ENCODE results near the gene RTL10. TPM values are rescaled to one million over a fixed set of nuclear protein-coding genes. Genes with fewer than 3 reads are reported as not detected.

The RTL10 gene
- polyA plus RNA-seq, 1 donor (not counting 4 experiments of a cell fraction or from before 2014, with no cell fraction given): 12.9 TPM

- no peaks in the 10 kb centered on the region for H3K27me3 ChIP-seq (ENCODE audit: control insufficient read depth, extremely low read depth, insufficient read depth, low read length)
- no peak for FAIRE-seq
- H3K9me3 ChIP-seq (ENCODE audit: control insufficient read depth, low read depth, low read length): no peaks in the 10 kb centered on the region
- peaks cover 50% of the 10 kb centered on the region for H3K4me1 ChIP-seq (ENCODE audit: control insufficient read depth, extremely low read depth, insufficient read depth, low read length)
- H3K27ac ChIP-seq (ENCODE audit: control insufficient read depth, insufficient read depth, low read length): no peak overlapping the region
- DNase-seq (ENCODE audit: low read depth, low spot score): no peak
- TF ChIP-seq CTCF (optimal IDR thresholded peaks at IDR 0.05 in 1 of 3, IDR thresholded peaks at IDR 0.05 in 1 of 3, conservative IDR thresholded peaks at IDR 0.05 in 1 of 3; ENCODE audit: extremely low read depth in 1 of 3, insufficient read depth in 2 of 3, low read length in 3 of 3) (no peak), EZH2 (IDR thresholded peaks at IDR 0.05; ENCODE audit: low read length) (no peak)
- no peak overlapping the region for H3K4me2 ChIP-seq (ENCODE audit: control insufficient read depth, extremely low read depth, insufficient read depth, low read depth, low read length)
- no peaks in the 10 kb centered on the region for H3K9me1 ChIP-seq (ENCODE audit: control insufficient read depth, extremely low read depth, insufficient read depth, low read length)
- dilution Hi-C loops (cut with MboI; ENCODE audit: extremely low pct_ligation_motif_present, low sequenced_read_pairs): no loop called here
- H3K36me3 ChIP-seq (ENCODE audit: control insufficient read depth in 2 of 2, extremely low read depth in 1 of 2, insufficient read depth in 2 of 2, low read length in 2 of 2): no peaks in the 10 kb centered on the region
- H3K79me2 ChIP-seq (ENCODE audit: control insufficient read depth, insufficient read depth, low read length): no peaks in the 10 kb centered on the region
- H3K9ac ChIP-seq (ENCODE audit: control insufficient read depth, extremely low read depth, insufficient read depth, low read length): no peak overlapping the region
- H3K4me3 ChIP-seq (ENCODE audit: control insufficient read depth in 2 of 3, extremely low read depth in 1 of 3, insufficient read depth in 2 of 3, low read depth in 1 of 3, low read length in 3 of 3): no peak overlapping the region
- no peak overlapping the region for H2AFZ ChIP-seq (ENCODE audit: control insufficient read depth, low read length)
- no peaks in the 10 kb centered on the region for H4K20me1 ChIP-seq (ENCODE audit: control insufficient read depth, extremely low read depth, insufficient read depth, low read length)
Measured at GRCh38 chr22:19809741-19810140, 44.9 kb downstream of the RTL10 start.

DNA sequence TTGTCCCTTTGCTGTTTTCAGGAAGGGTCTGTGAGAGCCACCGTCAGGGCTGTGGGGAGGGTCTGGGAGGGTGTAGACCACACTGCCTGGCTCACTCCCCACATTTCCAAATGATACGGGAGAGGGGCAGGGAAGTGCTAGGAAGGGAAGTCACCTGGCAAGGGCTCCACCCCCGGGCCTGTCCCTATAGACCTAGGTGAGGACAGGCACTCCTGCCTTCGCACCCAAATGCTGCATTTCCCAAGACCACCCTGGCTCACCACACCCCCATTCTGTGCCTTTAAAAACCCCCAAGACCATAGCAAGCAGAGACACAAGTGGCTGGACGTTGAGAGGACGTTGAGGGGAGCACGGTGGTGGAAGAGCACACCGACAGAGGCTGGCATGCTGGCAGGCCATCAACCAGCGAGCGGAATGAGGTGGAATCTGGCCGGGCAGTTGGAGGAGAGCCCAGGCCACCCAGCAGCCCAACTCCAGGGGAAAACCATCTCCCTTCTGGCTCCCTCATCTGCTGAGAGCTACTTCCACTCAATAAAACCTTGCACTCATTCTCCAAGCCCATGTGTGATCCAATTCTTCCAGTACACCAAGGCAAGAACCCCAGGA lies 45.7 kb downstream of the RTL10 start:
- H3K27ac ChIP-seq (ENCODE audit: control insufficient read depth, insufficient read depth, low read length): no peak overlapping the region
- no peaks in the 10 kb centered on the region for H4K20me1 ChIP-seq (ENCODE audit: control insufficient read depth, extremely low read depth, insufficient read depth, low read length)
- TF ChIP-seq CTCF (optimal IDR thresholded peaks at IDR 0.05 in 1 of 3, IDR thresholded peaks at IDR 0.05 in 1 of 3, conservative IDR thresholded peaks at IDR 0.05 in 1 of 3; ENCODE audit: extremely low read depth in 1 of 3, insufficient read depth in 2 of 3, low read length in 3 of 3): no peak
- TF ChIP-seq EZH2 (IDR thresholded peaks at IDR 0.05; ENCODE audit: low read length): no peak
- H3K79me2 ChIP-seq (ENCODE audit: control insufficient read depth, insufficient read depth, low read length): no peaks in the 10 kb centered on the region
- H3K9ac ChIP-seq (ENCODE audit: control insufficient read depth, extremely low read depth, insufficient read depth, low read length): no peak overlapping the region
- no peaks in the 10 kb centered on the region for H3K9me3 ChIP-seq (ENCODE audit: control insufficient read depth, low read depth, low read length)
- dilution Hi-C loops (cut with MboI; ENCODE audit: extremely low pct_ligation_motif_present, low sequenced_read_pairs): no loop called here
- no peaks in the 10 kb centered on the region for H3K9me1 ChIP-seq (ENCODE audit: control insufficient read depth, extremely low read depth, insufficient read depth, low read length)
- H3K36me3 ChIP-seq (ENCODE audit: control insufficient read depth in 2 of 2, extremely low read depth in 1 of 2, insufficient read depth in 2 of 2, low read length in 2 of 2): no peaks in the 10 kb centered on the region
- no peak overlapping the region for H2AFZ ChIP-seq (ENCODE audit: control insufficient read depth, low read length)
- peaks cover 57% of the 10 kb centered on the region for H3K4me1 ChIP-seq (ENCODE audit: control insufficient read depth, extremely low read depth, insufficient read depth, low read length)
- no peak for DNase-seq (ENCODE audit: low read depth, low spot score)
- H3K4me3 ChIP-seq (ENCODE audit: control insufficient read depth in 2 of 3, extremely low read depth in 1 of 3, insufficient read depth in 2 of 3, low read depth in 1 of 3, low read length in 3 of 3): no peak overlapping the region
- FAIRE-seq: no peak
- H3K4me2 ChIP-seq (ENCODE audit: control insufficient read depth, extremely low read depth, insufficient read depth, low read depth, low read length): no peak overlapping the region
- no peaks in the 10 kb centered on the region for H3K27me3 ChIP-seq (ENCODE audit: control insufficient read depth, extremely low read depth, insufficient read depth, low read length)
